ENCODE results near the gene MGAT4A. TPM values are rescaled to one million over a fixed set of nuclear protein-coding genes. Genes with fewer than 3 reads are reported as not detected.

The MGAT4A gene
- total and polyA plus RNA-seq, 9 of the 15 experiments (the other 6 are each of a cell fraction or from before 2014, with no cell fraction given) = 0.03 to 0.53 (median 0.18) TPM; not detected in 2

- in situ Hi-C loops (cut with MboI) = no loop called here
- no peaks in the 10 kb centered on the region for H3K9me1 ChIP-seq (ENCODE audit: control insufficient read depth, insufficient read depth, low read length)
- WGBS (ENCODE audit: insufficient coverage, low coverage, missing lambda C conversion rate) = 85% methylated on average over 9 of the region's 9 CpGs
- no peak for FAIRE-seq
- TF ChIP-seq MAFK (IDR thresholded peaks at IDR 0.05; ENCODE audit: low read length) (no peak), ZKSCAN8 (CRISPR knock-in tag; IDR thresholded peaks at IDR 0.05) (peak; percentile 74; the same call in 1 of the 2 replicates)
- no peak overlapping the region for H3K4me2 ChIP-seq (ENCODE audit: insufficient read depth, low read length)
- no peaks in the 10 kb centered on the region for H4K20me1 ChIP-seq (replicated peaks; ENCODE audit: control insufficient read depth, insufficient read depth, low read length)
- intact Hi-C loops (cut with micrococcal nuclease) = no loop called here
- CTCF ChIA-PET (ENCODE audit: low intra/inter-chr PET ratio) = interaction anchor here (0.6 kb wide), 1 partner anchor 8 kb away, joined by 3 read pairs; no protein-coding TSS in a partner anchor
- ATAC-seq = no peak
- no peak overlapping the region for H3K9ac ChIP-seq (ENCODE audit: insufficient read depth in 1 of 2, low read depth in 2 of 2, low read length in 2 of 2)
- BruUV-seq (replicated peaks) = no TSS peak
- H3K79me2 ChIP-seq (ENCODE audit: control insufficient read depth, insufficient read depth, low read length) = no peaks in the 10 kb centered on the region
- H3K36me3 ChIP-seq (ENCODE audit: control insufficient read depth, insufficient read depth, low read length) = peaks cover 19% of the 10 kb centered on the region; the same call in 2 of the 3 replicates
- no peak overlapping the region for H3K4me3 ChIP-seq
- no peak for DNase-seq (ENCODE audit: extremely low read depth in 1 of 4, low spot score in 3 of 4)
- H2AFZ ChIP-seq (ENCODE audit: low read depth, low read length) = no peak overlapping the region
- no peaks in the 10 kb centered on the region for H3K9me3 ChIP-seq (replicated peaks; ENCODE audit: control insufficient read depth, insufficient read depth, low read depth, low read length)
- H3K4me1 ChIP-seq (replicated peaks in 1 of 2; ENCODE audit: control insufficient read depth in 2 of 2, insufficient read depth in 2 of 2, low read length in 2 of 2) = peaks cover 0 to 3% of the 10 kb centered on the region in 2 experiments; a peak in 1 of 5 replicates
- POLR2A ChIA-PET = no interaction called here
- no peaks in the 10 kb centered on the region for H3K27me3 ChIP-seq (ENCODE audit: control insufficient read depth in 2 of 2, insufficient read depth in 2 of 2, low read length in 2 of 2)
- no peak overlapping the region for H3K27ac ChIP-seq (ENCODE audit: extremely low read depth, low read depth, low read length)
Measured at GRCh38 chr2:98582523-98582922, 148.4 kb downstream of the MGAT4A start.

- Histone ChIP-seq H4K20me1 (replicated peaks; ENCODE audit: control insufficient read depth, insufficient read depth, low read length) (no peaks in the 10 kb centered on the region), H3K9ac (ENCODE audit: insufficient read depth in 1 of 2, low read depth in 2 of 2, low read length in 2 of 2) (no peak overlapping the region), H3K9me3 (replicated peaks; ENCODE audit: control insufficient read depth, insufficient read depth, low read depth, low read length) (no peaks in the 10 kb centered on the region), H3K27me3 (ENCODE audit: control insufficient read depth in 2 of 2, insufficient read depth in 2 of 2, low read length in 2 of 2) (no peaks in the 10 kb centered on the region), H3K36me3 (ENCODE audit: control insufficient read depth, insufficient read depth, low read length) (peaks cover 24% of the 10 kb centered on the region; the same call in 2 of the 3 replicates), H3K4me2 (ENCODE audit: insufficient read depth, low read length) (no peak overlapping the region), H3K79me2 (ENCODE audit: control insufficient read depth, insufficient read depth, low read length) (no peaks in the 10 kb centered on the region), H3K4me1 (replicated peaks in 1 of 2; ENCODE audit: control insufficient read depth in 2 of 2, insufficient read depth in 2 of 2, low read length in 2 of 2) (peaks cover 0 to 3% of the 10 kb centered on the region in 2 experiments; a peak in 1 of 5 replicates), H3K27ac (ENCODE audit: extremely low read depth, low read depth, low read length) (no peak overlapping the region), H3K9me1 (ENCODE audit: control insufficient read depth, insufficient read depth, low read length) (no peaks in the 10 kb centered on the region), H2AFZ (ENCODE audit: low read depth, low read length) (no peak overlapping the region), H3K4me3 (no peak overlapping the region)
- intact Hi-C loops (cut with micrococcal nuclease) = no loop called here
- ChIA-PET CTCF (ENCODE audit: low intra/inter-chr PET ratio) (no interaction called here), POLR2A (no interaction called here)
- TF ChIP-seq CTCF (IDR thresholded peaks at IDR 0.05 in 2 of 3, conservative IDR thresholded peaks at IDR 0.05 in 1 of 3; ENCODE audit: insufficient read depth in 2 of 3, low read depth in 1 of 3, low read length in 3 of 3) = 0 out of 6 replicates have a peak, but pooled peaks of 1 of the 3 experiments have one; percentile 11
- no peak for TF ChIP-seq CHAMP1 (IDR thresholded peaks at IDR 0.05)
- TF ChIP-seq ETS2 (tag; IDR thresholded peaks at IDR 0.05; ENCODE audit: borderline replicate concordance, poor library complexity, severe bottlenecking) = no peak
- TF ChIP-seq ZNF740 (CRISPR knock-in tag; IDR thresholded peaks at IDR 0.05) = no peak
- TF ChIP-seq ZNF740 (tag; IDR thresholded peaks at IDR 0.05) = no peak
- no peak for TF ChIP-seq KAT2B (IDR thresholded peaks at IDR 0.05; ENCODE audit: low read depth, low read length)
- in situ Hi-C loops (cut with MboI) = no loop called here
- WGBS (ENCODE audit: insufficient coverage, low coverage, missing lambda C conversion rate) = 94% methylated on average over 10 of the region's 10 CpGs
- no peak for DNase-seq (ENCODE audit: extremely low read depth in 1 of 4, low spot score in 3 of 4)
- ATAC-seq = no peak
- FAIRE-seq = no peak
- no TSS peak for BruUV-seq (replicated peaks)
Measured at GRCh38 chr2:98580656-98581284, 150.2 kb downstream of the MGAT4A start.

All from K562 (cell line).